T47D (cell line): ENCODE measurements around the gene HS1BP3.

Experiments
- DNase-seq, 2 experiments: peaks; one replicate each; pipeline versions ENCODE4 v3.0.0 to v3.0.0-alpha.2; 2011 to 2012; ENCODE audit warnings: low read depth in 1 of 2, low spot score in 1 of 2
- JUND ChIP-seq: IDR thresholded peaks from 2 replicates; pipeline ENCODE4 v1.6.1; 2012; ENCODE audit warnings: low read depth
- in situ Hi-C: cut with HindIII; loops from 2 replicates; pipeline ENCODE4 v1.10.0; 2016; ENCODE audit warnings: low sequenced_read_pairs, low pct_unique_long_range_greater_than_20kb

HS1BP3 gene

GRCh38 chr2:20600756-20601325 lies 50.1 kb downstream of the HS1BP3 start:
- DNase-seq, result no peak
- in situ Hi-C loops, result no loop called here
- TF ChIP-seq JUND, result no peak

- no peak for DNase-seq
- TF ChIP-seq JUND, result no peak
- in situ Hi-C loops, result no loop called here
Measured at GRCh38 chr2:20599861-20600461, 50.9 kb downstream of the HS1BP3 start.

GRCh38 chr2:20599001-20599600 lies 51.8 kb downstream of the HS1BP3 start:
- in situ Hi-C loops, result no loop called here
- DNase-seq, result peak in 1 of 2 experiments; percentile 45
- no peak for TF ChIP-seq JUND

- in situ Hi-C loops, result no loop called here
- TF ChIP-seq JUND, result no peak
- no peak for DNase-seq
Measured at GRCh38 chr2:20597860-20598183, 53.1 kb downstream of the HS1BP3 start.

GRCh38 chr2:20596973-20597859 lies 53.7 kb downstream of the HS1BP3 start:
- TF ChIP-seq JUND, result no peak
- in situ Hi-C loops, result no loop called here
- DNase-seq, result no peak

GRCh38 chr2:20596193-20596972 lies 54.5 kb downstream of the HS1BP3 start:
- DNase-seq, result no peak
- in situ Hi-C loops, result no loop called here
- no peak for TF ChIP-seq JUND

- no peak for TF ChIP-seq JUND
- DNase-seq, result no peak
- in situ Hi-C loops, result no loop called here
Measured at GRCh38 chr2:20595439-20596192, 55.3 kb downstream of the HS1BP3 start.

- no peak for DNase-seq
- in situ Hi-C loops, result no loop called here
- no peak for TF ChIP-seq JUND
Measured at GRCh38 chr2:20594957-20595356, 55.9 kb downstream of the HS1BP3 start.

GRCh38 chr2:20594048-20594750 lies 56.7 kb downstream of the HS1BP3 start:
- TF ChIP-seq JUND, result no peak
- DNase-seq, result no peak
- in situ Hi-C loops, result no loop called here

GRCh38 chr2:20593072-20594034 lies 57.5 kb downstream of the HS1BP3 start:
- no peak for DNase-seq
- TF ChIP-seq JUND, result no peak
- in situ Hi-C loops, result no loop called here
